ENCODE results near the gene SRP72.
A peak's percentile ranks its signal among the peaks of the same experiment; 100 is the strongest.

SRP72 gene

DNA sequence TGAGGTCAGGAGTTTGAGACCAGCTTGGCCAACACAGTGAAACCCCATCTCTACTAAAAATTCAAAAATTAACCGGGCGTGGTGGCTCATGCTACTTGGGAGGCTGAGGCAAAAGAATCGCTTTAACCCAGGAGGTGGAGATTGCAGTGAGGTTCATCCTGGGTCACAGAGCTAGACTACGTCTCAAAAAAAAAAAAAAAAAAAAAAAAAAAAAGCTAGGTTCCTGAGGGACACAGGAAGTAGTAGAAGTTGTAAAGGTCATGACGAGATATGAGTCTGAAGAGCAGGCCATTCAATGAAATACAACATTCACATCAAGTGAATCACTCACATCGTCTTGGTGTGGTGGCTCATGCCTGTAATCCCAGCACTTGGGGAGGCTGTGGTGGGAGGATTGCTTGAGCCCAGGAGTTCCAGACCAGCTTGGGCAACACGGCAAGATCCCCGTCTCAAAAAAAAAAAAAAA lies 1.1 kb upstream of the SRP72 start:
- ATAC-seq, result peak; percentile 40 to 54

DNA sequence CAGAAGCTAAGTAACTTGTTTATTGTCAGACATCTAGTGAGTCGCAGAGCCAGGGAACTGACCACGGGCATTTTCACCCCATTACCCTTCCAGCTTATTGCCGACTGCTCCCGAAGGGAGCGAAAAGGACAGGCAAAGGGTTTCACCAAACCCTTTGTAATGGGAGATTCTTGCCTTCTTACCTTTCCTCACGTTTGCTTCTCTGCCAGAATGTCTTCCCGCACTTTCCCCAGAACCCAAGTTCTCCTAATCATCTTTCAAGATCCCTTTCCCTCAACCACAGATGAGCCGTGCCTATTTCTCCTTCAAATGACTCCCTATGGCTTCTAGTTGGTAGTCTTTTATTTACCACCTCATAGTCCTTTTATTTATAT lies 520 bp upstream of the SRP72 start:
- no peak for ATAC-seq

DNA sequence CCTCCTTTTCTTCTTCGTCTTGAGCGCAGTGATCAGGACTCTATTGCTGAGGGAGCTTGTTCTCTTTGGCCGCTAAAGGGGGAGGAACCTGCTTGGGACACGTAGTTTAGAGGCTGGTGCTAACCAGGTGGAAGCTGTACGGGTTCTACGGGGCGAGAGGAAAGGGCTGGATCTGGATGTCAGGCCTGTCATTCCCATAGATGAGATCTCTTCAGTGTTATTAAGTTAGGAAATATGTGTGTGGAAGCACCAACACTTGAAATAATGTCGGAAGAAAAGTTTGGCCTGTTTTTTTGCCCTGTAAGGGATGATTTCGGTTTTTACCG lies 643 bp downstream of the SRP72 start:
- ATAC-seq, result peak; percentile 43 to 49

DNA sequence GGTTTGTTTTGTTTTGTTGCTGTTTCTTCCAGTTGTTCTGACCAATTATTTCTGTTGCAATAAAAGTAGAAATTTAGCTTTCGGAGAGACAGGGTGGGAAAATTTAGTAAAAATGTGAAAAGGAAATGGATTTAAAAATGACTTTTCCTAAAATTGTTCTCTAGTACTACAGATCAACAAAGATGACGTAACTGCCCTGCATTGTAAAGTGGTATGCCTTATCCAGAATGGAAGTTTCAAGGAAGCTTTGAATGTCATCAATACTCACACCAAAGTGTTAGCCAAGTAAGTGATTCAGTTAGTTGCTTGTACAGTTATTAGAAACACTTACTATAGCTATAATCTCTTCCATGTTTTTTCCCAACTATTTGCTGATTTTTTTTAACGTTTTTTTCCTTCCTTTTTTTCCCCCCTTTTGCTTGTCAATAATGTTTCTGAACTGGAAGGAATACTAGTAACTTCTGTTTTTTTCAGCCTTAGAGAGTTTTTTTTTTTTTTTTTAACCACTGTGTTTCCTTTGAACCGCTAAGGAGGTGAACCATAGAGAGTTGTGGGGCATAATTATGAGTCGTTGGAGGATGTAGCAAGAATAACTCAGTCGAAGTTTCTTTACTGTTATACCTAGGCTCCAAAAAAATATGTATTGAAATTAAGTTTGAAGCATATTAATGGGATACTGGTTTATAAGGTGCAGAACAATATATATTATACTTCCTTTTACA lies 2.2 kb downstream of the SRP72 start:
- ATAC-seq, result no peak

DNA sequence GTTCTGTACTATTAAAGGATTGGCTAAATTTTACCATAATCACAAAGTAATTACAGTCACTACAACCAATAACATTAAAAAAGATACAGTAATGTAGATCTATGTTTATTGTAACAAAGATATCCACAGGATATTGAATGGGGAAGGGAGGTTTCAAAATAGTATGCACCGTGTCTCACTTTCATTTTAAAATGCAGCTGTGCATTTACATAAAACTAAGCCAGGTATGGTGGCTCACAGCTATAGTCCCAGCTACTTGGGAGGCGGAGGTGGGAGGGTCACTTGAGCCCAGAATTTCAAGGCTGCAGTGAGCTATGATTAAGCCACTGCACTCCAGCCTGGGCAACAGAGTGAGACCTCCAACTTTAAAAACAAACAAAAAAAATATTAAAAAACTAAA lies 8.5 kb downstream of the SRP72 start:
- ATAC-seq, result no peak

DNA sequence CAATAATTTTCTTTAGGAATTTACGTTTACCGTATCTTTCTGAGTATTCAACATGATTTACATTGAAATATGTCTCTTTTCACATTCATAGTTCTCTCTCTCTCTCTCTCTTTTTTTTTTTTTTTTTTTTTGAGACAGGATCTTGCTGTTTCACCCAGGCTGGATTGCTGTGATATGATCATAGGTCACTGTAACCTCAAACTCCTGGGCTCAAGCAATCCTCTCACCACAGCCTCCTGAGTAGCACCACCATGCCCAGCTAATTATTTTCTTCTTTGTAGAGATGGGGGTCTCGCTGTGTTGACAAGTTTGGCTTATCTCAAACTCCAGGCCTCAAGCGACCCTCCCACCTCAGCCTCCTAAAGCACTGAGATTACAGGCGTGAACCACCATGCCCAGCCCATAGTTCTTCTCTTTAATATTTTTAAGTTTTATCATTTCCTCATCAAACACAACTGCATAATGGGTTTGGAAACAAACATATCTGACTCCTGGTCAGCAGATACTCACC lies 9.8 kb downstream of the SRP72 start:
- ATAC-seq, result no peak

DNA sequence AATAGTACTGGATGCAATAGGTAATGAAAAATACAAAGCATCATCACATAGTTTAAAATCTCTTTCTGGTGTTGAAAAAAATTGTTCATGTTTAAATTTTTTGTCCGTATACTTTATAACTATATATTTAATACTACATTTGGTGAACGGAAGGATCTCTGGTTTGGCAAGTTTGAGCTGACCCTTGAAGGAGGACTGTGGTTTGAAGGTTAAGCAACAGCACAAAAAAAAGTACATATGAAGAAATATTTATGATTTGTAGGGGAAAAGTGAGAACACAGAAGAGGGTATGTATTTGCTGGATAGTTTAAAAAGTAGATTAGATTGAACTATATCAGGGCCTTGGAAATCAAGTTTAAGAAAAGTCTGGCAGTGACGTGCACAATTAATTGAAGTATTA lies 13.3 kb downstream of the SRP72 start:
- ATAC-seq, result no peak

DNA sequence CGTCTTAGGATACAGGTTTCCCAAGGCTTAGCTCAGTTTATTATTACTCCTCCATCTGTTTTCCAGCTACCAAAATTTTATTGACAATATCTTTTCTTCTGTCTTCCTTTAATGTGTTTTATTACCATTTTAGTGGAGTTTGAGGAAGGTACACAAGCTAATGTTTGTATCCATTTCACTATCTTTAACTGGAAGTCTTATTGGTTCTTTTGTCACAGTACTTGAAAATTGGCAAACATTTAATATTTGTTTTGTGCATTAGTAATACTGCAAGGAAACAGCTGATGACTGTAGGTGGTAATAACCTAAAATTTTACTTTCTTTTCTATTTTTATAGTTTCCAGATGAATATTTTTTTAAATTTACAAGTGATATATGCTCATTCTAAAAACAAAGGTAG lies 28.8 kb downstream of the SRP72 start:
- ATAC-seq, result no peak

DNA sequence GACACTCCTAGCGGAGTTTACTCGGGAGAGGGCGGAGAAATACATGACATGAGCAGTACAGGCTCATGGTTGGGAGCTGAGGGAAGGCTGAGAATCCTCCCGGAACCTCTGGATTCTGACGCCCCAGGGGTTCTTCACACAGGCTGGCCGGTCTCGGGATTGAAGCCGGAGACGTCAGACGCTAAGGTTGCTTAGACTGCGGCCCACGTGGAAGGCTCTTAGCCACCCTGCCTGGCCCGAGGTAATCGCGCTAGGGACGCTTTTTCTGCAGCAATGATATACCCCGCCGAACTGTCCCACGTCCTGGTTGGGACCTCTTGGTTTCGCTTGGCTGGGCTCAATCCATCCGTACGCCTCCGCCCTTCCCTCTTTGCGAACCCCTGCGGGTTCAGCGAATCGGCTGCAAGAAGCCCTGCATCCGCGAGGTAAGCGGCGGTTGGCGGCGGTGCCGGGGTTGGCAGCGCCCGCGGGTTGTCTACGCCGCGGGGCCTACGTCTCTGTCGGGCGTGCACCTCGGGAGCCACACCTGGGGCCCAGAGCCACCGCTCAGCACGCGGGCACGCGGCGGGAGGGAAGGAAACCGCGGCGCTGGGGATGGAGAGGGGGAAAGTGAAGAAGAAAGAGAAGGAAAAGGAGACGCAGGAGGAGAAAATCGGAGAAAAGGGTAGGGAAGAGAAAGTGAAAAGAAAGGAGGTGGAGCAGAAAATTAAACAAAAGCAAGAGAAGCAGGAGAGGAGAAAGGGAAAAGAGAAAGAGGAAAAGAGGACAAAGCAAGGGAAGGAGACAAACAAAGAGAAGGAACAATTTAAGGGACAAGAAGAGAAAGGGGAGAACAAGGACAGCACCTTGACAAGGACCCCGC lies 38.1 kb downstream of the SRP72 start, which contains the start of gene ARL9:
ARL9 (plus strand) TSS at position 523 of the 862 bp plus-strand sequence; CDS start at position 595, 72 bp downstream.
- ATAC-seq, result peak; percentile 87 to 93

DNA sequence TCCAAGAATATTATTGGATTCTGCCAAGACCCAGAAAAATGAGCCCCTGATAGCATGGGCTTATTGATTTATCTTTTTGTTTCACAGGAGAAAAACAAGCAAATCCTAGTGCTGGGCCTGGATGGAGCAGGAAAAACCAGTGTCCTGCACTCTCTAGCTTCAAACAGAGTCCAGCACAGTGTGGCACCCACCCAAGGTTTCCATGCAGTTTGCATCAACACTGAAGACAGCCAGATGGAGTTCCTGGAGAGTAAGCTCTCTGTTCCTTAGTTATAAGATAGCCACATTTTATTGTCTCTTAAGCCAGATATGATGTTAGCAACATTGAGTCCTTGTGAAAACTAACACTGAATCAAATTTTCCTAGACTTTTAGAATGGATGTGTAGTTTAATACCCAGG lies 43.7 kb downstream of the SRP72 start:
- ATAC-seq, result no peak

DNA sequence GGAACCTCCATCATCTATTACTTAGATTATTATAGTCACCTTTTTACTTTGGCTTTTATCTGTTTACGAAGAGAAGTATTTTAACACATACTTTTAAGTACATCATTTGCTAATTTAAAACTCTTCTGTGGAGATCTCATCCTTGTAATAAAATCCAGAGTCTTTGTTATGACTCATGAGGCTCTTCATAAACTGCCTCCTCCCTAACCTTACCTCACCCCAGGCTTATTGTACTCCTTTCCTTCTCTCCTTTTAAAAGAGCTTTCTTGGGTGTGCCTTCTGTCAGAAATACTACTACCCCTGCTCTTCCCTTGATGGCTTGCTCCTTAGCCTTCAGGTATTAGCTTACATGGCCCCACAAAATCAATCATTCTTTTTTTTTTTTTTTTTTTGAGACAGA lies 44.7 kb downstream of the SRP72 start:
- no peak for ATAC-seq

DNA sequence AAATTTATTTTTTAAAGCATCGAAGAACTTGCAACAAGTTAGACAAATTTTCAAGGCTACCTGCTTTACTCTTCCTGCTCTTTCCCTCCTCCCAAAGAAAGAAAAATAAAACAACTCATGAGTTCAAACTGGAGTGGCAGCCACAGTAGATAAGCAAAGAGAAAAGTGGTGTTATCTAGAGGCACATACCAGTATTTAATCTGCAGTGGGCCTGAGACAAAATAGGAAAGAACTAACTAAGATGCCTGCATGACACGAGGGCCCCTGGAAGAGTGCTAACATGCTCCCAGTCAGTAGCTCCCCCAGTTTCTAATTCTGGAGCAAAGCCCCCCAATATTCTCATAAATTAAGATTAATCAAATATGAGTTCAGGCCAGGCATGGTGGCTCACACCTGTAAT lies 46.1 kb downstream of the SRP72 start:
- ATAC-seq, result no peak

DNA sequence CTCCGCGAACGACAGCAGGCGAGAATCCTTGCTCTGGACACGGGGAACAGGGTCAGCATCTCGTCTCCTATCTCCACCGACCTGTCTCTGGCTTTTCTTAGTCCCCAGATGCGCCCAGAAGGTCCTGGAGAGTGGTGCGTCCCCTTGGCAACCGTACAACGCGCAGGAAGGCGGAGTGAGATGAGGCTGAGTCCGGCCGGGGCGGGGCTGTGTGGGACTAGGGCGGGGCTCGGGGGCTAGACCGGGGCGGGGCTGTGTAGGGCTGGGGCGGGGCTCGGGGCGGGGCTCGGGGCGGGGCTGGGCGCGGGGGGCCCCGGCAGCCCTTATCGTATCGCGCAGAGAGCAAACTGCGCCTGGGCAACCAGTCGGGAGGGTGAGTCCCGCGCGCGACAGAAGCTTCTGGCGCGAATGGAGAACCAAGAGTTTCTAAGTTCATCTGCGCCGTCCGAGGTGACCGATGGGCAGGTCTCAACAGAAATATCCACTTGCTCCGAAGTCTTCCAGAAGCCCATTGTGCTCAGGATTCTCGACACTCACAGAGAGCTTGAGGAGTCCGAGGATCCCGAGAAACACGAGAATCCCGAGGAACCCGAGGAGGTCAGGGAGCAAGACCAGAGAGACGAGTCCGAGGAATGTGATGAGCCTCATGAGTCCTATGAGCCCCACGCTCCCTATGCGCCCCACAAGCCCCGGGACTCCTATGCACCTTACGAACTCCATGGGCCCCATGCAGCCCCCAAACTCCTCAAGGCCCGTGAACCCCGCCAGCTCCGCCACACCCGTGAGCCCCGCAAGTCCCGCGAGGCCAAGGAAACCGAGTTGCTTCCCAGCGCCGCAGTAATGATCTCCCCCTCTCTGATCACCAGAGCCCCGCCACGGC lies 63.1 kb downstream of the SRP72 start:
- ATAC-seq, result peak; percentile 97 to 98

DNA sequence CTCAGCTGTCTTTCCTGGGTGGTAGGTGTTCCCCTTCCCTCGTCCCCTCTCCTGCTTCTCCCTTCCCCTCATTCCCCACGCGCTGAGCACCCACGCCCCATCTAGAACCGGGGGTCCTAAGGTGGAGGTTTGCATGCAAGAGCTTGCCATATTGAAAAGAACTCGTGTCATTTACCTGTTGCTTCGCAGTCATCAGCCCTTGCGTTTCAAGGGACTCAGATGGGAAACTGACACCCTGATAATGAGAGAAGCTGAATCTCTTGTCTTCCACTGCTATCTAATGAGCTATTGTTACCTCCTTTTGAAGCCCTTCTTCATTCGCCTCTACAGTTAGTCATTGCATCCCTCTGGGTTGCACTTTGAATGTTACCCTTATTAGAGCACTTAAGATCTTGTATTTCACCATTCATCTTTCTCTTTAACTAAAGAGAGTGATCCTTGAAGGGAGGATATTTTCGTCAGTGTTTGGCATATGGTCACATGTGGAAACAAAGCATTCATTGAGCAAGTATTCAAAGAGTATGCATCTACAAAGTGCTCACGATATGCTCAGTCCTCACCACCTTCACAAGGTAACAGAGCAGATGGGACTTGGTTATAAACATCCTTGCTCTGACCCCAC lies 63.8 kb downstream of the SRP72 start:
- ATAC-seq, result no peak

DNA sequence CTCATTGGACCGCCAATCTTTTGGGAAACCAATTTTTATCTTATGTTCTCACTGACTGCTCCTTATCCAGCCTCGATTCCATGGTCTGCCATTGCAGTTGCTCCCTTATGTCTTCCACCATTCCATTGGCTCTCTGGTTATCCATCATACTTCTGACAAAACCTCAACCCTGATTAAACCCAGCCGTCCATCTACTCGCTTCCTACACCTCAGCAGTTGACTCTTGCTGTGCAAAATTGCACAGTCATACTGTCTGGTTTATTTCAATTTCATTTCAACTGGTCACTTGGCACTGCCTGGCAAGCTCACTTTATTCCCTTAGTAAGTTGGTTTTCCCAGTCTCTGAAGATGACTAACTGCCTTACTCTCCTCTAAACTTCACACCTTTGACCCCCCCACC lies 64.4 kb downstream of the SRP72 start:
- no peak for ATAC-seq

DNA sequence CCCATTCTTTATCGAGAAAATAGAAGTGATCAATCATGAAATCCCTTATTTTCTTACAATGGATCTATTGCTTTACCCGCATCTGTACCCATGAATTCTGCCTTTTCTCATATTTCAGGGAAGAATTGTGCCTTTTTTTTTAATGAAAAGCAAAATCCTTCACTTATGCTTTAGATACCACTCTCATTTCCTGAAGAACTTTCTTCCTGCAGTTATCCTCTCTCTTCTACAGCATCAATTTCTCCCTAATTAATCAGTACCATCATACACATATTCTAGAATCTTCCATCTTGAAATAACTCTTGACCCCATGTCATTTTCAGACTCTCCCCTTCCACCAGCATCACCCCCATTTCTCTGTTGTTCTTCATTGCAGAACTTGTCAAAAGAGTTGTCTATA lies 64.8 kb downstream of the SRP72 start:
- ATAC-seq, result no peak

DNA sequence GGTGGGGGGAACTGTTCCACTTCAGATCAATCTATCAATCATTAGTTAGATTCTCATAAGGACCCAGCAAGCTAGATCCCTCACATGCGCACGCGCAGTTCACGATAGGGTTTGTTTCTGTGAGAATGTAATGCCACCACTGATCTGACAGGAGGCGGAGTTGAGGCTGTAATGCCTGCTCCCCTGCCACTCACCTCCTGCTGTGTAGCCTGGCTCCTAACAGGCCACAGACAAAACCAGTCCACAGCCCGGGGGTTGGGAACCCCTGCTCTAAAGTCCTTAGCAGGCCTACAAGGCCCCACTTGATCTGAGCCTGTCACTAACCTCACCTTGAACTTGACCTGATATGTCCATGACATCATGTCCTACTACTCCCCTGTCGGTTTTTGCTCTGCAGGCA lies 68.5 kb downstream of the SRP72 start:
- ATAC-seq, result no peak

DNA sequence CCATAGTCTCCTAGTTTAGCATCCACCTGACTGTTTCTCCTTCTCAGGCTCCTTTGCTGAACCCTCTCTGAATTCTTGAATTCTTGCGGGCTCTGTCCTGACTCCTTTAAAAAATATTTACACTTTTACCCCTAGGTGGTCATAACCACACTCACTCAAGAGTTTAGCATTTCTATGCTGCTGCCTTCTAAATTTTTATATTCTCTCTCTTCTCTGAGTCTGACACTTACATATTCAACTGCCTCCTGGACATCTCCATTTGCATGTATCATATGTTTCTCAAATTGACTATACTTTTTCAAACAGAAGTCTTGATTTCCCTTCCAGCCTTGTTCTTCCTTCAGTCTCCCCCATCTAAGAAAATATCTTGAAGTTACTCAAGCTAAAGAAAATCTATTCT lies 69.7 kb downstream of the SRP72 start:
- ATAC-seq, result no peak

DNA sequence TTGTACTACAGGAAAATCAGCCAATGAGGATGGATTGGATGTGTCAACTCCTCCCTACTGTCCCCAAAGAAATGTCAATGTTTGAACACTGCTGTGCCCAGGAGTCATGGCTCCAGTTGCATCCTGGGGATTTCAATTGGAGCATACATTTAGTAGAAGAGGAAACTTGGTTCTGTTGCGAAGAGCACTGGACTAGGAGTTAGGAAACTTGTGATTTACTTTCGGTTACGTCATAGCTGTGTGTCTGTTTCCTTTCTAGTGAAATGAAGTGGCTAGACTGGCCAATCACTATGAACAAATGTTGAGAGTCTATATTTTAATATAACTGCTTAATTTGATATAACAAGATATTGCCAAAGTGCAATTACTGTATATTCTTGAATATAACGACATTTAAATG lies 73.4 kb downstream of the SRP72 start:
- no peak for ATAC-seq

DNA sequence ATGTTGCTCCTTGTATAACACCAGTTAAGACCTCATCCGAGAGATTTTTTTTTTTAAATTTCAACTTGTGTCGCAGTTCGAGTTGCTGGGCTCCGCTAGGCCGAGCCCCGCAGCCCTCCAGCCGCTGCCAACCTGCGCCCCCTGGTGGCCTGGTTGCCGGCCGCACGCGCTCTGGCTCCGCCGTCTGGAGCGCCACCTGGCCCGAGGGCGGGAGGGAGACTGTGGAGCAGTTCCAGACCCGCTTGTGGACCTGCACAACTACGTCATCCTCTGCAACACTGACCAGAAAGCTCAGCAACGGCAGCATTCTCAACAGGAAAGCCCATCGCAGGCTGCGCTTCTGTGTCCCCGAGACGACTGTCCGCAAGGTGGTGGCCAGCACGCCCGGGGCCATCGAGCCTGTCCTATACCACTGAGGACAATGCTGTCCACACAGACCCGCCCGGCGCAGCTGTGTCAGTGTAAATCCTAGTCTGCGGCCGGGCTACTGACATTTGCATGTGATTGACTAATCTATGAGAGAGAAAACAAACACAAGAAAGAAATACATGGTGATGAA lies 77.2 kb downstream of the SRP72 start:
- peak; percentile 97 to 98 for ATAC-seq

DNA sequence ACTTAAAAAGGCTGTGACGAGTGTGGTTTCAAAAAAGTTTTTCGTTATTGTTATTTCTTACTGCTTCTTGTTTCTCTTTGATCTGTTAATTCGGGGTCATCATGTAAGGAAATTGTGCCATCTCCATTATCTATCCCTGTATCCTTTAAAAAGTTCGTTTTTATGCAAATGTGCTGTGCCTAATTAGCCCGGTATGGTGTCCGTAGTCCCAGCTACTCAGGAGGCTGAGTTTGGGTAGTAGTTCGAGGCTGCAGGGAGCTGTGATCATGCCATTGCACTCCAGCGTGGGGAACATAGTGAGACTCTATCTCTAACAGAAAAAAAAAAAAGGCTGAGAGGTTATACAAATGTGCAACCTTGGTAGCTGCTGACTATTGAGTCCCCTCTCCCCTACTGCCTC lies 83.2 kb downstream of the SRP72 start:
- no peak for ATAC-seq

DNA sequence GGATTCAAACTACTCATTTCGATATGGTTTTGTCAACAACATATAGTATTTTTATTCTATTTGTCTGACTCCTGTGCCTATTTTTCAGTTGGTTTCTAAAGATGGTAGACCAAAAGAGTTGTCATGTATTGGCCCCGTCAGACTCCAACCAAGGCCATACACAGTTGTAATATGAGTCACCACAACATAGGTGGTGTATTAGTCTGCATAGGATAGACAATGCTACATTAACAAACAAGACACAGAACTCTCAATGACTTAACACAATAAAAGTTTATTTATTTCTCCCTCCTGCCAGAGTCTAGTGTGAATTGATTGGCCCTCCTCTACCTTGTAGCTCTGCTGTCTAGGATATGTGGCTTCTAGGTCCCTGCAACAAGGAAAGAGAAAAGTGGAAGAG lies 84.1 kb downstream of the SRP72 start:
- no peak for ATAC-seq

Measured in activated CD4-positive, CD25-positive, alpha-beta regulatory T cell treated with anti-CD3 and anti-CD28 coated beads, Interleukin-2, amount 50 U/mL, for 24 hours (primary cell).